COR-L47 (cell line): ENCODE data around the gene DTNB.

ENCODE experiments used
- DNase-seq: peaks from one replicate; lab custom pipeline; 2025; lab: John Stamatoyannopoulos, UW

The DTNB gene

GRCh38 chr2:25340181-25340921 is 333.0 kb downstream of the DTNB start:
- DNase-seq: peak; percentile 73

GRCh38 chr2:25339791-25340180 is 333.6 kb downstream of the DTNB start:
- DNase-seq: peak; percentile 68

DNA sequence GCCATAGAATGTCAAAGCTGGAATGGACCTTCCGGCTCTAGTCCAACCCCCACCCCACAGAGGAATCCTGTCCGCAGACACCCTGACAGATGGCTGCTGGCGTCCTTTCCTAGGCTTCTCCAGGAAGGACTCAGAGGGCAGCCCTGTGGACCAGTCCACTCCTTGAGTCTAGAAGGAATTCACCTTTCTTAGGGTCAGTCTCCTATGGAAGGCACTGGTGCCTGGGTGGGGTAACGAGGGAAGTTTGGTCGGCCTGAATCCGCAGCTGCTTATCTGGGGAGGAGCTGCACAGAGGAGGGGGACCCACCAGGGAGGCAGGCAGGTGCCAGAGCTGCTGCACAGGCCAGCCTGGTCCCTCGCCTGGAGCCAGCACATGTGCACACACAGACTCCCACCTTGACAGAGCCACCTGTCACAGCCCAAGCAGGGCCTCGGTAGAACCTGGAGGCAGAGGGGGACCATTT is 334.1 kb downstream of the DTNB start:
- DNase-seq: peak; percentile 42

- no peak for DNase-seq
Observed at GRCh38 chr2:25338401-25338800, 335.0 kb downstream of the DTNB start.

DNA sequence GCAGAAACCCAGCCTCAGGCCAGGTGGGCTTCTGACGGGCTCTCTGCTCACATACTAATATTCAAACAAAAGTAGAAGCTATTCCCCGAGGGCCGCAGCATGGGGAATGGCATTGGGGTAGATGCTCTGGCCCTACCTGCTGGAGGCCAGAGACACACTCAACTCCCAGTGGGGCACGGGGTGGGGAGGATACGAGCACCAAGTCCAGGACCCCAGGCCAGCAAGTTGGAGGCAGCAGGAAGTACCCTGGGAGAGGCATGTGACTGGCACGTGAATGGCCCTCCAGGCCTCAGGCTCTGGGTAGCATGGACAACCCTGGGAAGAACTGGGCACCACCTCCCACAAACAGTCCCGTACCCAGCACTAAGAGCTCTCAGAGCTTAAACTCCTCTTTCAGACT is 335.5 kb downstream of the DTNB start:
- DNase-seq: no peak

DNA sequence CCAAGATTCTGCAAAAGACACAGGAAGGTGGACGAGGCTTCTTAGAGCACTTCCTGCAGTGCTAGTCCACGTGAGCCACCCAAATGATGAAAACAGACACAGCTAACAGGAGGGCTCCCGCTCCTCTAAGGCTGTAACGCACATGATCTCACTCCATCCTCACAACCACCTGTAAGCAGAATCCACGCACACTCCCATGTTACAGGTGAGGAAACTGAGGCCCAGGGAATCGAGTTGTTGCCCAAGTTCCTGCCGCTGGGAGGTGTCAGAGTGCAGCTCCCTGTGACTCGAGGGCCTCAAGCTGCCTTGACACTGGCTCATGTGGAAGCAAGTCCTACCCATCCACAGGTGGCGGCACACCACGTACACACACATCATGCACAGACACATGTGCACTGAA is 336.1 kb downstream of the DTNB start:
- no peak for DNase-seq

DNA sequence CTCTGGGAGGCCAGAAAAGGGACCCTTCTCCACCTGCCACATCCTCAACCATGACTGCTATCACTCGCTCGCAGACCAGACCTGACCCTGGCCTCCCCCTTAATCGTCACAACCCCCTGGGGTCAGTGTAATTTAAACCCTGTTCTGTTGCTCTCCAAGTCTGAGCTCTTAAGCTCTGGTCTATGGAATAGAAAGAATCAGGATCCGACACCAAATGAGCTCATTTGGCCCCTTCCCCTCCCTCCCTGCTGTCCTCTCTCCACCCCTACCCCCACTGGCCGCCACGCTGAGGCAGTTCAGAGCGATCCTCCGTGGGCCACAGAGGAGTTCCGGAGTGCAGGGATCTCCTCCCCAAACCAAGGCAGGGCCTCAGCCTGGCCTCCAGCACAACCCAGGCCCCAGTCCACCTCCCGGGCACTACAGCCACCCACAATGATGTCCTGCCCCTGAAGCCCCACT is 337.0 kb downstream of the DTNB start:
- no peak for DNase-seq

DNA sequence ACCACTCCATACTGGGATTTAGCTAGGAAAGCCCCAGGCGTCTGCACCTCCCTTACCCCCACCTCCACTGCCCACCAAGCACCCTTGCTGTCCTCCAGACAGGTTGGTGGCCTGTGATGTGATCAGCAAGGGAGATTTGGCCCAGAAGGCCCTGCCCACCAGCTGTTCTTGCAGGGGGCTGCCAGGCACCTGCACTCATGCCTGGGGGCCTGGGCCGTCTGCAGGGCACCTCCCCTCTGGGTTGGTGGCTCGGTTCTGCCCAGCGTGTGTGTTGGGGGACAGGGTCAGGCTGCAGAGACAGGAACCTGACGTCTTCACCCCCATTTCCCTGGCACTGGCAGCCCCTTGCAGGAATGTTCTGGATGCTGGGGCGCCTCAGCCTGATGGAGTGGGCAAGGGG is 337.4 kb downstream of the DTNB start:
- DNase-seq: no peak

DNA sequence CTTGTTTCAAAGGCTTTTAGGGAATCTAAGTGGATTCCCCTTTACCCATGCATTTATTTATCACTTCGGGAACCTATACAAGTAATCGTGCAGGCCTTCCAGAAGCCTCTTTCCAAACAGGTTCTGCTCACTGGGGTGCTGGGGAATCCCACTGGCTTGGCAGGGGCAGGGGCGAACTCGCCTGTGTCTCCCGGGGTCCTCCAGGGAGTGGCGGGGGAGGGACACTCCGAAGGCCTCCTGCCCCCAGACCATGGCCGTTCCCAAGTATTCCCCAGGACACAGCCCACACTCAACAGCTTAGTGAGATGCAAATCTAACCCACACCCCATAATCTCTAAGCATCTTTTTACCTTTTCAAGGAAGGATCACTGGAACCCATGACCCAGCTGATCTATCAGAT is 338.2 kb downstream of the DTNB start:
- no peak for DNase-seq

DNA sequence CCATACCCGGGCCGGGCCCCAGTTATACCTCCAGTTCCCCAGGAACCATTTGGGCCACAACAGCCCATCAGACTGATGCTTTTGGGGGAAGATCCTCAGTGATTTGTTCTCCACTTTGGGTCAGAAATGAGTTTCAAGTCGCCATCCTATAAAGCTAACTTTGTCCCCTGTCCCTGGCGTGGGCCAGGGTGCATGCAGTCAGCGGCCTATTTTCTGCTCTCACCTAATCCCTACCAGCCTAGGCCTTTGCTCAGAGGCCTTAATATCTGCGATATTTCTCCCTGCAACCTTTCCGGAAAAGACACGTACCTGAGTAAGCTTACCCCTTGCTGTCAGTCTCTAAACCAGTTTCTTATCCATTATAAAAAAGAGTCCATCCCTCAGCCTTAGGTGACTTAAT is 338.9 kb downstream of the DTNB start:
- DNase-seq: no peak

DNA sequence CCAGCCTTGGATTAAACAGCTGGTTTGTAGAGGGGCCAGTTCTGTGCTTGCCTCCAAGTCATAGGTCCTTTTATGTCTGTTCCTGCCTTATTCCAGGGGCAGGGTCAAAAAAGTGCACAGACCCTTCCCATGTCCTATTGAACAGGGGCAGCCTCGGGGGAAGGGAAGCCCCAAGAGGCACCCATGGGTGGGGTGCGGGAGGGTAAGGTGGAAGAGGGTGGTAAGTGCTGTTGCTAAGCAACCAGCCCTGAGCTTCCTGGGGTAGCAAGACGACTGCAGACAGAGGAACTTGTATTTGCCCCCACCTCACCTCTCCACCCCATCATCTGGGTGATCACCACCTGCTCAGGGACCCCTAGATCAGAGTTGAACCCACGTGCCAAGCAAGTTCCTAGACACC is 339.4 kb downstream of the DTNB start:
- no peak for DNase-seq

GRCh38 chr2:25332571-25332970 is 340.8 kb downstream of the DTNB start:
- no peak for DNase-seq

DNA sequence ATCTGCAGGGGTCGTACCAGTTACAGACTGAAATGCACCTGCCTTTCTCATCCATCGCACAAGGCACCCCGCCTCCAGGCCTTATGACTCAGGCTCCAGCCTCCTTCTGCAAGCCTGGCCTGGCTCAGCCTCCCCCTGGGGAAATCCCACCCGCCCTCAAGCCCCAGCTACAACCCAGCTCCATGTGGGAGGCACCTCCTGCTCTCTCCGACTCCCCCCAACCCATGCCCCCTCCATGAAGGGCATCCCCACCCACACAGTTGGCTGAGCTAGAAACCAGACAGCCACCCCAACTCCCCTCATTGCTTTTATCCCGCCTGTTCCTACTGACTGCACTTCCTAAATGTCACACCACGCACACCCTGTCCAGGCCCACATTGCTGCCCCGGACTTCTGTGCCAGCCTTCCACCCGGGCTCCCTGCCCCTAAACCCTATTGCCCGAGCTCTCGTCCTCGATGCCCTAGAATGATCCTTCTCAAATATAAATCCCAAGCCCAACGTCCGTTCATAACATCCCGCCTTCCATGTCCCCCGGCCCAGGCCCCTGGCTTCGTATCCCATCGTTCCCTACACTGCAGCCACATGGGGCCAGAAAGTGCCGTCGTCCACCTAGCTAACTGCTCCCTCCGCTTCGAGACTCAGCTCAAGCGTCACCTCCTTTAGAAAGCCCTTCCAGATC is 341.6 kb downstream of the DTNB start:
- DNase-seq: no peak

DNA sequence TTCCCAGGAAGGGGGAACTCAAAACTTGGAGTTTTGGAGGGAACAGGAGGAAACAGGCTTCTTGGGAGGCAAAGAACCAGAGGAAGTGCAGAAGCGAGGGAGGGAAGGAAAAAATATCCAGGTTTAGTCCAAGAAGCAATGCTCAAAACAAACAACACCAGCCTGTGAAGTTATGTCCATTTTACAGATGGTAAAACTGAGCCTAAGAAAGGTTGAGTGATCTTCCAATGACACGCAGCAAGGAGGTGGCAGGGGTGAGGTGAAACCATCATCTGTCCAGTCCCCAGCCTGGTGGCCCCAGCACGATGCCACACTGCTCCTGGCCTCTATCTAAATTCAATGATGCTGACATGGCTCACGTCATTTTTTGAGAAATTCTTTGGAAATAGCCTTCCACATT is 342.4 kb downstream of the DTNB start:
- no peak for DNase-seq

DNA sequence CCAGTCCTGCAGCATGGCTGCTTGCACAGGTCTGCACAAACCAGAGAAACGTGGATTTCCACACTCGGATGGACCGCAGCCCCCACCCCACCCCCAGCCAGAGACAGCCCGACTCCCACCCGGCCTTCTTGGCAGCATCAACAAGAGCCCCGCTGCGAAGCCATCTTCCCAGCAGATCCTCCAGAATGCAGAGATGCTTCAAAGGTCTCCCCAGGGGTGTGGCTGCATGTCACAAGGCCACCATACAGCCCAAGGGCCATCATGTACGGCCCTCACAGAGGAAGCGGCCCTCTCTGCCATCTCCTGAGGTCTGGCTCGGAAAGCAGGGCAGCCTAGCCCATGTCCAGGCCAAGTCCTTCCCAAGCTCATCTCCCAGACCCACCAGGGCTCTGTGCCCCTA is 343.1 kb downstream of the DTNB start:
- no peak for DNase-seq

- no peak for DNase-seq
Observed at GRCh38 chr2:25328152-25329085, 345.0 kb downstream of the DTNB start.
